HG03469 (cell line): ENCODE results near the gene PLPPR5.

ENCODE experiments used
- ATAC-seq: cut with Tn5 transposase; IDR thresholded peaks from one replicate; pipeline ENCODE4 v1.9.1; 2021; ENCODE audit warnings: mild to moderate bottlenecking, moderate library complexity, moderate number of reproducible peaks; ENCODE audit not compliant: unreplicated experiment

The PLPPR5 gene

GRCh38 chr1:98860329-98860728 lies 144.3 kb downstream of the PLPPR5 start:
- no peak for ATAC-seq

GRCh38 chr1:98854137-98854536 lies 150.5 kb downstream of the PLPPR5 start:
- ATAC-seq = no peak

DNA sequence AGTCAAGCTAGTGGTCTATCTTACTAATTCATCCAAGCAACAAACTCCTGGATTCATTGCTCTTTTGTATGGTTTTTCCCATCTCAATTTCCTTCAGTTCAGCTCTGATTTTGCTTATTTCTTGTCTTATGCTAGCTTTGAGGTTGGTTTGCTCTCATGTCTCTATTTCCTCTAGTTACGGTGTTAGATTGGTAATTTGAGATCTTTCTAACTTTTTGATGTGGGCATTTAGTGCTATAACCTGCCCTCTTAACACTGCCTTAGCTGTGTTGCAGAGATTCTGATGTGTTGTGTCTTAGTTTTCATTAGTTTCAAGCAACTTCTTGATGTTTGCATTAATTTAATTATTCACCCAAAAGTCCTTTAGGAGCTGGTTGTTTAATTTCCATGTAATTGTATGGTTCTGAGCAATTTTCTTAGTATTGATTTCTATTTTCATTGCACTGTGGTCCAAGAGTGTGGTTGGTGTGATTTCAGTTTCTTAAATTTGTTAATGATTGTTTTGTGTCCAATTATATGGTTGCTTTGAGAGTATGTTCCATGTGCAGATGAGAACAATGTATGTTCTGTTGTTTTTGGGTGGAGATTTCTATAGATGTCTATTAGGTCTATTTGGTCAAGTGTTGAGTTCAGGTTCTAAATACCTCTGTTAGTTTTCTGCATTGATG lies 154.6 kb downstream of the PLPPR5 start:
- no peak for ATAC-seq

- no peak for ATAC-seq
Observed at GRCh38 chr1:98842241-98842640, 162.4 kb downstream of the PLPPR5 start.
